ENCODE measurements around the gene CHN1.

The CHN1 gene

DNA sequence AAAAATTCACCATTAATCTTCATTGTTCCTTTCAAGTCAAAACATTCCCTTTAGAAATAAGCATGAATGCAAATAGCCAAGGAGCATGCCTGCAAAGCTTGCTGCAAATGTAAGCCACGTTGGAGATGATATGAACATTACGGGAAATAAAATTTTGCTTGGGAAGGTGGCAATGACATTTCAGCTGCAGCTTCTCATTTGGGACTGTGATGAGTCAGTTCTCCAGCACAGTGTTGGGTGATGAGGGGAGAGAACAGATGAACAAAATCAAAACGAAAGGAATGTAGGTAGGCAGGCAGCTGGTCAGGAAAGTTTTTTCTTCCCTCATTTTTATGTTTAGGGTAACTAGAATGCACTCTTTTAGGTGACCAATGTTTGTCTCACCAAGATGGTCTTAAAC is 175.6 kb downstream of the CHN1 start:
- no peak overlapping the region for H3K4me3 ChIP-seq (ENCODE audit: low read depth, low read length)
- H3K9ac ChIP-seq (ENCODE audit: low read depth, low read length), result no peak overlapping the region

DNA sequence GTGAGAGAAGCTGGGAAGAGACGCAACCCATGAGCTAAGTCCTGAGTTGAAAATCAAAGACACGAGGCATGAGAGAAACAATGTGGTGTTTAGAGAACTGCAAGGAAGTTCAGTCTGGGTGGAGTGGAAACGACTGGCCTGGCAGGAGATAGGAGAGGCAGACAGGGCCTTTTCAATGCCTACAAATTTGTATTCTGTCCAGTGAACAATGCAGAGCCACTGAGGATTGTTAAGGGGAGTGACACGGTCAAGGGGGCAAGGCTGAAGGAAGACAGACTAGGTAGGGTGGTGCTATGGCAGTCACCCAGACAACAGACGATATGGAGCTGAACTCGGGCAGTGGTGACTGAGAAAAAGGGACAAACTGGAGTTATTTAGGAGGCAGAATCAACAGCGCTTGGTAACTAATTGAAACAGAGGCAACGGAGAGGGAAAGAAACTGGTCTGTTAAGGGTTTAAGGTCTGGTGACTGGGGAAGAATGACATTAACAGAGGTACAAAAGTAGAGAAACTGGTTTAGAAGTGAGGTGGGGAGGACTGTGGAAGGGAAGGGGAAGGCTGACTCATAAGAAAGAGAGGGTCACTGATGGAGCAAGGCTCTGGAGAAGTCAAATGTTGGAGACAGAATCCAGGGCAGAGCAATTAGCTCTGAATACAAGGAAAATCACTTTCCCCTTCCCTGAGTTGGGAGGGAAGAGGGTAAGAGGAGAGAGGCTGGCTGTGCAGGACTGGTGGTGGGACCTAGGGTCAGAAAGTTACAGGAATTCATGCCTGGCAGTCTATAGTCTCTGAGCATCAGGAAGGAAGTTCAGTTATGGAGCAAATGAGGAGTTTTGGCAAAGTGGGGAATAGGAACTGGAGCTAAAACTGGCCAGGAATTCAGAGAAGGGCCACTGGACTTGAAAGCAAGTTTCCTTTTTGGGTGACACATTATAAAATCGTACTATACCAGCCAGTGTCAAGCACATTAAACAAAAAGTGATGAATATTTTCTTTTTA is 177.5 kb downstream of the CHN1 start:
- Histone ChIP-seq H3K27me3 (ENCODE audit: control insufficient read depth, insufficient read depth, low read length) (no peaks in the 10 kb centered on the region), H3K36me3 (ENCODE audit: control insufficient read depth, insufficient read depth, low read length) (no peaks in the 10 kb centered on the region), H3K9ac (ENCODE audit: low read depth, low read length) (no peak overlapping the region), H3K4me1 (ENCODE audit: control insufficient read depth, insufficient read depth, low read length) (peaks cover 22% of the 10 kb centered on the region), H3K4me3 (ENCODE audit: low read depth, low read length) (no peak overlapping the region), H3K9me3 (ENCODE audit: control insufficient read depth, insufficient read depth, low read length) (no peaks in the 10 kb centered on the region)

More for the DNA sequence above, 175.6 kb downstream of the CHN1 start:
- no peaks in the 10 kb centered on the region for H3K36me3 ChIP-seq (ENCODE audit: control insufficient read depth, insufficient read depth, low read length)
- H3K9me3 ChIP-seq (ENCODE audit: control insufficient read depth, insufficient read depth, low read length), result no peaks in the 10 kb centered on the region
- H3K4me1 ChIP-seq (ENCODE audit: control insufficient read depth, insufficient read depth, low read length), result peaks cover 19% of the 10 kb centered on the region
- H3K27me3 ChIP-seq (ENCODE audit: control insufficient read depth, insufficient read depth, low read length), result no peaks in the 10 kb centered on the region

DNA sequence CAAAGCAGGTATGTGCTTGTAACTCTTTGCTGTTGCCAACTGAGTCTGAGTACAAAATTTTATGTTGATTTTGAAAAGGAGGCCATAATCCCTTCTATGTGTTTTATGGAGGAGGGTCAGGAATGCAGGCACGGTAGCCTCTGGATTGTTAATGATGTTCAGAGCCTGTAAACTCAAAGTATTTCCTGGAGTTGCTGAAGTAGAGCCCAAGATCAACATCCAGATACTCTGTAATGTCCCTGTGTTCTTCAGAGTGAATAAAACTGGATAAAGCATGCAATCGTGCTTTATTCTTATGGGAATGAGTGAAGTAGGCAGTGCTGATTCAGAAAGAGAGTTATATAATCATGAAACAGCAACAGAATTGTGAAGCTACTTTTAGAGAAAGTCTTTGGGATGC is 179.1 kb downstream of the CHN1 start:
- H3K9ac ChIP-seq (ENCODE audit: low read depth, low read length), result no peak overlapping the region
- H3K4me3 ChIP-seq (ENCODE audit: low read depth, low read length), result no peak overlapping the region
- H3K4me1 ChIP-seq (ENCODE audit: control insufficient read depth, insufficient read depth, low read length), result peaks cover 22% of the 10 kb centered on the region
- no peaks in the 10 kb centered on the region for H3K36me3 ChIP-seq (ENCODE audit: control insufficient read depth, insufficient read depth, low read length)
- H3K27me3 ChIP-seq (ENCODE audit: control insufficient read depth, insufficient read depth, low read length), result no peaks in the 10 kb centered on the region
- H3K9me3 ChIP-seq (ENCODE audit: control insufficient read depth, insufficient read depth, low read length), result no peaks in the 10 kb centered on the region

DNA sequence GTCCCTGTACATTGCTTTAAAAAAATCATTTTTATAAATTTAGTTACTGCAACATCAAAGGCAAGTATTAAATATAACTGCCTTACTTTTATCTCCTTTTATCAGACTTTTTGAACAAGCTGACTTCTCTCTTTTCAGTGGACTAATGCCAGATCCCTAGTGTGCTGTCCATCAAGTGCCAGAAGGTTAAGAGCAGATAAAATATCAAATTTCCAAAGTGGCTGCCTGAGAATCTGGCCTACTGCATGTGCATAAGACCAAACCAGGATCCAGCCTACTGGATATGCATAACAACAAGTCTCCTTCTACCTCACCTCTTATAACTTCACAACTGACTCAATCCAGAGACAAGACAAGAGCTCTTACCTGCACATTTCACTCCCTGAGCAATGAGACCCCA is 181.1 kb downstream of the CHN1 start:
- Histone ChIP-seq H3K9me3 (ENCODE audit: control insufficient read depth, insufficient read depth, low read length) (no peaks in the 10 kb centered on the region), H3K36me3 (ENCODE audit: control insufficient read depth, insufficient read depth, low read length) (peaks cover 4% of the 10 kb centered on the region), H3K27me3 (ENCODE audit: control insufficient read depth, insufficient read depth, low read length) (no peaks in the 10 kb centered on the region), H3K9ac (ENCODE audit: low read depth, low read length) (no peak overlapping the region), H3K4me1 (ENCODE audit: control insufficient read depth, insufficient read depth, low read length) (peaks cover 20% of the 10 kb centered on the region), H3K4me3 (ENCODE audit: low read depth, low read length) (no peak overlapping the region)

DNA sequence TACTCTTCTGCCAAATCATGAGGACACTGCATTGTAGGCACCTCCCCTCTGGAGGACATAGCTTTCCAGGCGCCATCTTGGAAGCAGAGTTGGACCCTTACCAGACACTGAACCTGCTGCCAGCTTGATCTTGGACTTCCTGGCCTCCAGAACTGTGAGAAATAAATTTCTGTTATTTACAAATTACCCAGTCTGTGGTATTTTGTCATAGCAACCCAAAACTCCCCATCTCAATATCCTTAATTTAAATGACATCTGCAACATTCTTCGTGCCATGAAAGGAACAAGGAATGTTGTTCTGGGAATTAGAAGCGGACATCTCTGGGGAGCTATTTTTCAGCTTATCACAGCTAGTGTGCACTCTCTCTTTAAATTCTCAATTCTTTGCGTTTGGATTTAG is 183.6 kb downstream of the CHN1 start:
- peaks cover 9% of the 10 kb centered on the region for H3K4me1 ChIP-seq (ENCODE audit: control insufficient read depth, insufficient read depth, low read length)
- no peaks in the 10 kb centered on the region for H3K27me3 ChIP-seq (ENCODE audit: control insufficient read depth, insufficient read depth, low read length)
- no peak overlapping the region for H3K4me3 ChIP-seq (ENCODE audit: low read depth, low read length)
- H3K9me3 ChIP-seq (ENCODE audit: control insufficient read depth, insufficient read depth, low read length), result no peaks in the 10 kb centered on the region
- peaks cover 4% of the 10 kb centered on the region for H3K36me3 ChIP-seq (ENCODE audit: control insufficient read depth, insufficient read depth, low read length)
- H3K9ac ChIP-seq (ENCODE audit: low read depth, low read length), result no peak overlapping the region

DNA sequence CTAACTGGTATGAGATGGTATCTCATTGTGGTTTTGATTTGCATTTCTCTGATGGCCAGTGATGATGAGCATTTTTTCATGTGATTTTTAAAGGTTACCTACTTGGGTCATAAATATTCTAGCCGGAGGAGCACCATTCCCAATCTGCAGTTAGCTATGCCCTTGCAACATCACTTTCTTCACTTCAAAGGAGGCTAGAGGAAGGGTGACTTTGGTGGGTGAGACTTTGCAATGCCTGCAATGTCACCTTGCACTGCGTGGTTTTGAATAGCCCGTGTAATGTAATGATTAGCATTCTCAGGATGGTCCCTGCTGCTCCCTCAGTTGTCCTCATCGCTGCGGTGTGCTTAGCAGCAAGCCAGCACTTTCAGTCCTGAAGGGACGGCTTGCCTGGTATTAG is 184.8 kb downstream of the CHN1 start:
- Histone ChIP-seq H3K4me1 (ENCODE audit: control insufficient read depth, insufficient read depth, low read length) (peaks cover 3% of the 10 kb centered on the region), H3K9ac (ENCODE audit: low read depth, low read length) (no peak overlapping the region), H3K27me3 (ENCODE audit: control insufficient read depth, insufficient read depth, low read length) (no peaks in the 10 kb centered on the region), H3K9me3 (ENCODE audit: control insufficient read depth, insufficient read depth, low read length) (no peaks in the 10 kb centered on the region), H3K36me3 (ENCODE audit: control insufficient read depth, insufficient read depth, low read length) (peaks cover 4% of the 10 kb centered on the region), H3K4me3 (ENCODE audit: low read depth, low read length) (no peak overlapping the region)

DNA sequence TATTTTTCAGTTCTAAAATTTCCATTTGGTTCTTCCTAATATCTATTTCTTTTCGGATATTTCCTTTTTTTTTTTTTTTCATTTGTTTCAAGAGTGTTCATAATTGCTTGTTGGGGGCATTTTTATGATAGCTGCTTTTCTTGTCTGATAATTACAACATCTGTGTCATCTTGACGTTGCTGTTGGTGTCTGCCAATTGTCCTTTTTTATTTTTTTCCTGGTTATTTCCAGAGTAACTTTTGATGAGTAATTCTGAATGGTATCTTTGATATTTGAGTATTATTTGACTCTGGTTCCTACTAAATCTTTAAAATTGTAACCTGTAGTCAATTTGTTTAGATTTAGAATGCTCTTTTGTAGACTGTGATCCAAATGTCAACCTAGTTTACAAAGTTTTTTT is 189.7 kb downstream of the CHN1 start:
- Histone ChIP-seq H3K4me3 (ENCODE audit: low read depth, low read length) (no peak overlapping the region), H3K36me3 (ENCODE audit: control insufficient read depth, insufficient read depth, low read length) (peaks cover 3% of the 10 kb centered on the region), H3K9me3 (ENCODE audit: control insufficient read depth, insufficient read depth, low read length) (no peaks in the 10 kb centered on the region), H3K4me1 (ENCODE audit: control insufficient read depth, insufficient read depth, low read length) (no peaks in the 10 kb centered on the region), H3K9ac (ENCODE audit: low read depth, low read length) (no peak overlapping the region), H3K27me3 (ENCODE audit: control insufficient read depth, insufficient read depth, low read length) (no peaks in the 10 kb centered on the region)

DNA sequence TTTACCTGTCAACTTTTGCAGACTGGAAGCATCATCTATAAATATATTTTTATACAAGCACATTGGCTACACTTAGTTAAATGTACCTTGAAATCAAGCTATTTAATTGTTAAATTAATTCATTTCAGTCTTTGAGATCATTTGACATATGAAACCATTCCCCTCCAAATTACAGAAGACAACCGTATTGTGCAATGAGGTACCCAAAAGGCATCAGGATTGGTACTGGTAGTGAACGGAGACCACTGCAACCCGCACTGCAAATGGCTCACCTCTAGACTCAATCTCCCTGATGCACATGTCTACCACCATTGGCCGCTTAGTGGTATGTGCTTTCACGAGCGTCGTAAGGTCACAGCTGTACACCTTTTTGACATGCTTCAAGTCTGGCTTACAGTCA is 193.1 kb downstream of the CHN1 start:
- Histone ChIP-seq H3K9me3 (ENCODE audit: control insufficient read depth, insufficient read depth, low read length) (no peaks in the 10 kb centered on the region), H3K4me3 (ENCODE audit: low read depth, low read length) (no peak overlapping the region), H3K4me1 (ENCODE audit: control insufficient read depth, insufficient read depth, low read length) (no peaks in the 10 kb centered on the region), H3K27me3 (ENCODE audit: control insufficient read depth, insufficient read depth, low read length) (no peaks in the 10 kb centered on the region), H3K9ac (ENCODE audit: low read depth, low read length) (no peak overlapping the region), H3K36me3 (ENCODE audit: control insufficient read depth, insufficient read depth, low read length) (no peaks in the 10 kb centered on the region)

DNA sequence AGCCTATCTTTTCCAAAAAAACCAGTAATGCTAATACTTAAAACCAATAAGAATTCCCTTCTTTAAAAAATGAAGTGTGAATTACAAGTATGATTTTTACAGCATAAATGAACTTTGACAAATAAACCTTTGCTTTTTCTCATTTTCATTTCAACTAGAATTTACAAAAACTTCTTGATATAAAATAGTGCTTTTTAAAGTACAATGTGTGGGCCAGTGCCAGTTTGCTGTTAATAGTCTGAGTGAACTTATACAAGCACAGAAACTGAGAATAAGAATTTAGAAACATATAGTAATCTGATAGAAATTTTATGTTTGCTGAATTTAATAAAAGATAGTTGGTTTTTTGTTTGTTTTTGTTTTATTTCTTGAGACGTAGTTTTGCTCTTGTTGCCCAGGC is 197.2 kb downstream of the CHN1 start:
- Histone ChIP-seq H3K9ac (ENCODE audit: low read depth, low read length) (no peak overlapping the region), H3K4me1 (ENCODE audit: control insufficient read depth, insufficient read depth, low read length) (no peaks in the 10 kb centered on the region), H3K9me3 (ENCODE audit: control insufficient read depth, insufficient read depth, low read length) (no peaks in the 10 kb centered on the region), H3K36me3 (ENCODE audit: control insufficient read depth, insufficient read depth, low read length) (peaks cover 7% of the 10 kb centered on the region), H3K4me3 (ENCODE audit: low read depth, low read length) (no peak overlapping the region), H3K27me3 (ENCODE audit: control insufficient read depth, insufficient read depth, low read length) (no peaks in the 10 kb centered on the region)

DNA sequence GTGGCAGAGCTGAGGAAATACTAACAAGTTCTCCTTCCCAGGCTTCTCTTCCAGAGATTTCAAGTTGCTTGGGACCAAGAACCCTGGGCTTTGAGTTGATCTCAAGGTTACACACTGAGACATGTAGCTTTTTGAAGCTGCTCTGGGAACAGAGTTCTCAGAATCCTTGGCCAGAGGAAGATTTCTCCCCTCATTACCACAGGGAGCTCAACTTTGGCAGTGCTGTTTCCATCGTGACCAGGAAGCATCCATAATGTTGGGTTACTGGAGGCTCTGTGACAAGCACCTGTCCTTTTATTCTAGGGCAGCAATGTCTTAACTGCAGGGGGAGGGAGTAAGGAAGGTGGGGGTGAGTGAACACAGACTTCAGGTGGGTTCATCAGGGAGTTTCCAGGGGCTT is 199.4 kb downstream of the CHN1 start:
- Histone ChIP-seq H3K4me3 (ENCODE audit: low read depth, low read length) (no peak overlapping the region), H3K36me3 (ENCODE audit: control insufficient read depth, insufficient read depth, low read length) (peaks cover 7% of the 10 kb centered on the region), H3K27me3 (ENCODE audit: control insufficient read depth, insufficient read depth, low read length) (no peaks in the 10 kb centered on the region), H3K4me1 (ENCODE audit: control insufficient read depth, insufficient read depth, low read length) (no peaks in the 10 kb centered on the region), H3K9me3 (ENCODE audit: control insufficient read depth, insufficient read depth, low read length) (no peaks in the 10 kb centered on the region), H3K9ac (ENCODE audit: low read depth, low read length) (no peak overlapping the region)

DNA sequence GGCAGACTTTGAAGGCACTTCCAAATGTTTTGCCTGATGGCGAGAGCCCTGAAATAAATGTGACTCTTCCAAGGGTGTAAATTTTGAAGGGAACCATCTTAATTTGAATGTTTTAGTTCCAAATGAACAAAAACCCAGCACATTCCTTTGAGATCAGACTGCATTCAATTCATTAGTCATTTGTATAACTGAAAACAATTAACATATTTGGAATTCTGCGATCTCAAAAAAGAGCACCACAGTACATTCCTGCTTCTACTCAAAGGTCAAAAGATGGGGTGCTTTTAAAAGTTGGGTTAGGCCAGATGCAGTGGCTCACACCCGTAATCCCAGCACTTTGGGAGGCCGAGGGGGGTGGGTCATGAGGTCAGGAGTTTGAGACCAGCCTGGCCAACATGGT is 202.7 kb downstream of the CHN1 start:
- Histone ChIP-seq H3K27me3 (ENCODE audit: control insufficient read depth, insufficient read depth, low read length) (no peaks in the 10 kb centered on the region), H3K36me3 (ENCODE audit: control insufficient read depth, insufficient read depth, low read length) (peaks cover 7% of the 10 kb centered on the region), H3K4me3 (ENCODE audit: low read depth, low read length) (no peak overlapping the region), H3K4me1 (ENCODE audit: control insufficient read depth, insufficient read depth, low read length) (no peaks in the 10 kb centered on the region), H3K9ac (ENCODE audit: low read depth, low read length) (no peak overlapping the region), H3K9me3 (ENCODE audit: control insufficient read depth, insufficient read depth, low read length) (no peaks in the 10 kb centered on the region)

DNA sequence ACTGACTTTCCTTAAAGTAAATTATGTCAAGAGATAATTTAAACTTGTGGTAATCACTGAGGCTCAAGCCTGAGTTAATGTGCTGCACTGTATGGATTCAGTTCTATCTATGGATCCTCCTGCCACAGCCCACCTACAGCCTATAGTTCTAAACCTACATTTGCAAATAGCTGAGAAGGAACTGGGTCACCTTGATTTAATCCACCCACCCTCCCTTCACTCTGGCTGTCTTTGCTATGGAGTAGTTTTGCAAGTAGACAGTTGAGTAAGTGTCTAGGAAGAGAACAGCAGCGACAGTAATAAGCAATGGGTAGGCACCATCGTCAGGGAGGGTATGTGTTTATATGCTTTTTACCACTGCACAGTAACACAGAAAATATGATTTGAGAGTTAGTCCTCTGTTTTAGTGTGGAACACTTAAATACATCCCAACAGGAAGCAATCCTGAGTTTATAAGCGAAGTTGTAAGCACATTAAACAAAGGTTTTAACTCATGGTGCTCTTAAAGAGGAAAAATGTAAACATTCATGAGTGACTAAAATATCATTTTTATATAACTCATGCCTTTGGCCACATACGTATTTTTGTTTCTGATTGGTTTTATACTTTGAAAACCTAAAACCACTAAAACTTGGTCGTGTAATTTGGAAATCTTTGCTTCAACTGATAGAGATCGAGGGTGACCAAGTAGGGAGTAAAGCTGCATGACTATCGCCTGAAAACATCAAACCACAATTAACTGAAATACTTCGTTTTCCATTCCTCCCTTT is 204.6 kb downstream of the CHN1 start:
- peaks cover 12% of the 10 kb centered on the region for H3K4me1 ChIP-seq (ENCODE audit: control insufficient read depth, insufficient read depth, low read length)
- H3K9ac ChIP-seq (ENCODE audit: low read depth, low read length), result no peak overlapping the region
- no peaks in the 10 kb centered on the region for H3K9me3 ChIP-seq (ENCODE audit: control insufficient read depth, insufficient read depth, low read length)
- no peak overlapping the region for H3K4me3 ChIP-seq (ENCODE audit: low read depth, low read length)
- H3K36me3 ChIP-seq (ENCODE audit: control insufficient read depth, insufficient read depth, low read length), result peaks cover 4% of the 10 kb centered on the region
- no peaks in the 10 kb centered on the region for H3K27me3 ChIP-seq (ENCODE audit: control insufficient read depth, insufficient read depth, low read length)

Measured in iPS-15b (cell line).